T-helper 1 cell treated with Interleukin-12 subunit alpha and Interleukin-12 subunit beta and Interleukin-4 antibody, amounts not matched to agents 30 ng/mL and 1 ng/mL, for 36 hours (primary cell): ENCODE measurements around the gene WLS. TPM values are rescaled to one million over a fixed set of nuclear protein-coding genes. Genes with fewer than 3 reads are reported as not detected.

Source experiments
- intact Hi-C: fragments of 100-400 bp; cut with micrococcal nuclease; formaldehyde crosslinking; loops from one replicate; pipeline ENCODE4 v1.15.1; 2024
- total RNA-seq: library from RNA; stranded (reverse); gene quantifications from 2 replicates; pipeline ENCODE4 v1.2.3, GENCODE V29; 2022

The WLS gene
- total RNA-seq, 1 donor from 2014 or later, result not detected

DNA sequence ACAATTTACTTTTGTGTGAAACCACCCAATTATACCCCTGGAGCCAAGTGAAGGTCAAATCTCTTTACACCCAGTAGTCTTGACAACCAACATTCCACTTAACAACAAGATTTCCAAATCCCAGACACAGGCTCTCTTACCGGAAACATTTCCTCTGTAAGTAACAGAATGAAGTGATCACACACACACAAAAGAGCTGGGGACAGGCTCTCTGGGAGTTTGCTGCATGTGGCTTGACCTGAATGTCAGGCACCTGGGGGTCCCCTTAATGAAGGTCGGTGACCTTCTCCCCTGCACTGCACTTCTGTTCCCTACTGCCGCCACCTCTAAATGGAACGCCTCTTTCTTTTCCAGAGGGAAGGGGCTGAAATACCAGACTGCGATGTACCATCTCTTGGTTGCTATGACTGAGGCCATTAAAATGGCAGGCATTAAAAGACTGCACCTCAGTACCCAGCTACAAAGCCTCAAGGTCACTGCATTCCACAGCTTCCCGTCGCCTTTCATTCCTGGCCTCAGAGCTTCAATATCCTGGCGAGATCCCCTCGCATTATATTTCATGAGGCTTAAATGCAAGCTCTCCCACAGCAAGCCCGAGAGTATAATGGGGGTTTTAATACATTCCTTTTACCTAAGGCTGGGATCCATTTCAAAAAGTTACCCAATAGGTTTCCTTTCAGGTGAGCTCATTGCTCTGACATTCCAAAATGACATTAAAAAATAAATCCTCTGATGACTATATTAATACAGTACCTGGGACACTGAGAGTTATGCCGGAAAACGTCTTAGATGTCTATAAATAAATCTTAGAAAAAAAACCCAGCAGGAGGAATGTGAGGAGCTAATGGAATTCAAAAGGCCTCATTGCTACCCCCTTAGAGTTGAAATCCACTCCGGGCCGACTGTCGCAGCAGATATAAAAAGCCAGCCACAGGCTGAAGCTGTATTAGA lies 91.0 kb downstream of the WLS start:
- intact Hi-C loops, result no loop called here

DNA sequence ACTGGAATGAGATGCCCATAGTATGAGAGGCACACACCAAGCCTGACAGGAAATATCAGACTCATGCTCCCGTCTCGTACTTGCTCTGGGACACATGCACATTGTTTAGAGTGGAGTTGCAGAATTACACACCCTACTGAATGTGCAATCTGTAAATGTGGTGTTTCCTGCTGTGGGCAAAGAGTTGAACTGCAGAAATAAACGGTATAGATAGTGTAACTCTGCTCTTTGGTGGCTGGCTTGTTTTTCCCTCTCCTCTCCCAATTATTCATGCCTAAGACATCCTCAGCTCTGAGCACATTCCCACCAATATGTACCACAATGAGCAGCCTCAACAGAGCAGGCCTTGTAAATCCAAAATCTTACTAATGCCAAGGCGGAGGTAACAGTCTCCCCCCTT lies 91.8 kb downstream of the WLS start:
- intact Hi-C loops, result no loop called here

DNA sequence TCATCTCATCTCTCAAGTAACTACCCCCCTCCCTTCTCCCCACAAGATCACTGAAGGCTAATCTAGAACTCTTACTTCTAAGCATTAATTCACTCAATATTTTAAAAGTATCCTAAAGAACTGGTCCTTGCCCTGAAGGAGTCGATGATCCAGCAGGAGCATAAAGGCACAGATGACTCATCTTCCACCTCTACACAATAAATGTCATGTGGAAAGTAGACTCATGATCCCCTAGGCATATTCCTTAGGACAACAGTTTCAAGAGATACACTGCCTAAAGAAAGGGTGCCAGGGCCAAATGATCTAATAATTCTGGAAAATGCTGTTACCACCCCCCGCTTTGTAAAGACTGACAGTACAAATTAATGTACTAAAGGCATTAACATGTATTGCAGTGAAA lies 96.1 kb downstream of the WLS start:
- intact Hi-C loops, result no loop called here

- intact Hi-C loops, result no loop called here
These were observed 99.7 kb downstream of the WLS start for GRCh38 chr1:68132426-68133130.

- intact Hi-C loops, result no loop called here
These were observed 101.1 kb downstream of the WLS start for GRCh38 chr1:68131261-68131660.

DNA sequence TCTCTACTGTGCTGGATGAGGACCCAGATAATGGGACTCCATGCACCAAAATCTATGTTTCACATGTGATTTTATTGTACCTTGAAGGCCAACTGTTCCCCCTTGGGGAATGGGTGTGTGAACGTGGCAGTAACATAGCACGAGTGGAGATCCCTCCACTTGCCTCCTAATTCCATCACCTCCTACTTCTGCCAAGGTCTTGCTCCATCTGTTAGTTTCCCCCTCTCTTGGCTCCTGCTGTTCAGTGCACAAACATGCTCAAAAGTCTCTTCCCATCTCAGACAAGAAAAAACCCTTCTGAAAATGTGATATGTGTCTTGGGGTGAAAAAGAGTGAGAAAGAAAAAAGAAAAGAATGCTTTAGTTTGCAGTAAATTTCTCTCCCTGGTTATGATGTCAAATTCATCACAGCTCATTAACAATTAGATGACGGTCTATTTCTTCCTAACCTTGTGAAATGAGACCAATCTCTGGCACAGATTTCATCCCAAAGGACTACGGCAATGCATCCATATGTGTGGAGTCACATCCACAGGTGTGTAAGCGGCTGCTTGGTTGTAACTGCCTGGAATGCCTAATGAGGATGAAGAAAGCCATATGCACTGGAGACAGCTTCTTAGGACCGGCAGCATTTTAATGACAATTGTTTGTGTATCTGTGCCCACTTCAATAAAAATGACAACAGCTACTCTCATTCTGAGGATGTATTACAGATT lies 102.6 kb downstream of the WLS start:
- intact Hi-C loops, result no loop called here

DNA sequence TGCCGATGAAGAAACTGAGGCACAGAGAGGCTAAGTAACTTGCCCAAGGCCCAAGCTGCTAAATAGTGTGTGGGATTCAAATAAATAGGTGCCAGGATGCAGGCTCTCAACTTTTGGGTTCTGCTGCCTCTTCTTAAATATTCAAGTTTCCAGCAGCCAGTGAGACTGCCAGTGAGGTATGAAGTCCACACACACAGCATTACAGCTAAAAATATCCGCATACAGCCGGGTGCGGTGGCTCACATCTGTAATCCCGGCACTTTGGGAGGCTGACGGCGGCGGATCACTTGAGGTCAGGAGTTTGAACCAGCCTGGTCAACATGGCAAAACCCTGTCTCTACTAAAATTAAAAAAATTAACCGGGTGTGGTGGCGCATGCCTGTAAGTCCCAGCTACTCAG lies 103.5 kb downstream of the WLS start:
- intact Hi-C loops, result no loop called here

- intact Hi-C loops, result no loop called here
These were observed 104.2 kb downstream of the WLS start for GRCh38 chr1:68128157-68128556.

DNA sequence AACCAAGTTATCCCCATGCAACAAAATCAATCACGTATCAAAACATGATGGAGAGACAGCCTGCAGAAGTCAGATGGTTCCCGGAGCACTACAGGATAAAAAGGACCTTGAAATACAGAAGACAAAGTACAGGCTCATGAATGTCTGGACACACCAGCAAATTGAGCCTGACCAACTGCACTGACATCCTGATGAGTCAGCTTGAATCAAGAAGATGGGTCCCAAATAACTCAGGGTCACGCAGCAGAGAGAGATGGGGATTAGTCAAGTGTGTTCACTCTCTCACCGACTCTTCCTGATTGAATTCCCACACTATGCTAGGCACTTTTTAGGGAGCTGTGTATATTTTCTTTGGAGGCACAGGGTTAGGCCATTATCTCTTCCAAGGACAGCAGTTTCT lies 110.8 kb downstream of the WLS start:
- intact Hi-C loops, result no loop called here

DNA sequence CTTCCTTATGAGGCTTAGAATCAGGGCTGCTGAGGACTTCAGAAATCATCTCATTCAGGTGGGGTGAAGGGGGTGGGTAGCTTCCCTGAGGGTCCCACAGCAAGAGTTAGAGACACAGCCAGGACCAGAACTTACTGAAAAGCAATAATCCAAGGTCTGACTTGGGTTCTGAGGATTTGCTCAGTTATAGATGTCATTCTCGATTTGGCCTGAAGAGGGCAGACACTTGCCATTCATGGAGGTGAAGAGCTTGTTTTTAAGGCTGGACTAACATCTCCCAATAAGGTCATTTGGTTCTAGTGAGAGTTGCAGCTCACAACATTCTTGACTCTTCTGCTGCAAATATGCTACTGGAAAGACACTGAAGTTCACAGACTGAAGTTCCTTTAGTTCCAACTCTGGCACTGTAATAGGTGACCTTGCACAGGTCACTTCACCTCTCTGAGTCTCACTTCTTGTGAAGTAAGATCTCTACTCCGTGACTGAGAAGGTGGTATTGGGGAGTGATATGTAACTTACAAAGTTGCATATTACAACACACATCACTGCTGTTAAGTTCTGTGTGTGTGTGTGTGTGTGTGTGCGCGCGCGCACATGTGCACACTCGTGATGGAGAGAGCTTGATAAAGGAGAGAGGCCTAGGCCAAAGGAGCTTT lies 112.1 kb downstream of the WLS start:
- intact Hi-C loops, result loop anchor here (1.0 kb wide), 4 partner anchors 222 to 1617 kb away; no protein-coding TSS in a partner anchor

GRCh38 chr1:68119445-68119844 lies 112.9 kb downstream of the WLS start:
- intact Hi-C loops, result no loop called here

DNA sequence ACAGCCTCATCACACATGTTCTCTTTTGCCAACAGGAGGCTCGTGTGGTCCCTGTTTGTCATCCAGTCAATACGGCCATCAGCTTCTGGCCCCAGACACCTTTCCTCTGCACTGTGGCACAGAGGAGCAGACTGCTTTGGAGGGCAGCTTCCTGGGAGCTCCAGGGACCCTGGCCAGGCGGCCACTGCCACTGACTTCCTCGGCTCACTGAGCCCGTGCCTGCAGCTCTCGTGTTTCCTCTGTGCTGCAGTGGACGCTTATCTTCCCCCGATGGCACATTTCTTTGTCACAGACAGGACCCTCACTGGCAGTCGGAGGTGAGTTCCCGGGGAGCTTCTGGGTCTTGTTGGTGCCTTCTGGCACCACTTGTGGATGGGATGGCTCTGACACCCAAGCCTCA lies 114.9 kb downstream of the WLS start:
- intact Hi-C loops, result loop anchor here (2.0 kb wide), 1 partner anchor 351 kb away; no protein-coding TSS in a partner anchor

GRCh38 chr1:68116643-68117235 lies 115.6 kb downstream of the WLS start:
- intact Hi-C loops, result loop anchor here (1.0 to 2.0 kb wide), 4 partner anchors 230 to 1621 kb away; no protein-coding TSS in a partner anchor

- intact Hi-C loops, result no loop called here
These were observed 117.0 kb downstream of the WLS start for GRCh38 chr1:68115308-68115707.

DNA sequence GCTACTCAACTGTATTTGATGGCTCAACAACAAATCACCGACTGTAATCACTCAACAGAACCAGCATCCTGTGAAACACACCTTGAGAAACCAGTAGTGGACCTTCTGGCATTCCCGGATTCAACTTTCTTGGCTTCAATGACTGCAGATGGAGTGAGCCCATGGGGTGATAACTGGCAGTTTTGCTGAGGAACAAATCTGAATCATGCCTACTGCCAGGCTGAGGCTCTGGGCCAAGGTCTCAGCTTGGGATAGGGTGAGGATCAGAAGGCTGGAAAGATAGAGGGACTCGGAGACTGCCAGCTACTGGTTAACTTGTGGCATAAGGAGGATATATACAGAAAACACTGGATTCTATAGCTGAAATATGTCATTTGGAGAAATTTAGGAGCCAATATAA lies 118.4 kb downstream of the WLS start:
- intact Hi-C loops, result no loop called here

DNA sequence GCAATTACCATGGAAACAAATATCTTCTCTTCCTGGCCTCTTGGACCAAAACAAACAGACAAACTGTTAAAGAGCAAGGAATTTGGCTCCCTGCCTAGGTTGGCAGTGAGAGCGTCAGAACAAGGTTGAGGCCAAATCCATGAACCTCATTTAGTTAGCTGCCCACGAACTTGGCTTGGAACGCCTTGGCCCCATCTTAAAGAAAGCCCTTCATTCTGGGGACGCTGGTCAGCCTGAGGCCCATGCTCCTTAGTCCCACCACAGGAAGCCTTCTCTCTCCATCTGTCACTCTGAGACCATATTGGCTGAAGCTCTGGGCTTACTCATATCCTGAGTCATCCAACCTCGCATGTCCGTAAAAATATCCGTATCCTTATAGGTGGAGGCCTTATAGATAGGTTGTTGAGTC lies 119.5 kb downstream of the WLS start:
- intact Hi-C loops, result no loop called here

DNA sequence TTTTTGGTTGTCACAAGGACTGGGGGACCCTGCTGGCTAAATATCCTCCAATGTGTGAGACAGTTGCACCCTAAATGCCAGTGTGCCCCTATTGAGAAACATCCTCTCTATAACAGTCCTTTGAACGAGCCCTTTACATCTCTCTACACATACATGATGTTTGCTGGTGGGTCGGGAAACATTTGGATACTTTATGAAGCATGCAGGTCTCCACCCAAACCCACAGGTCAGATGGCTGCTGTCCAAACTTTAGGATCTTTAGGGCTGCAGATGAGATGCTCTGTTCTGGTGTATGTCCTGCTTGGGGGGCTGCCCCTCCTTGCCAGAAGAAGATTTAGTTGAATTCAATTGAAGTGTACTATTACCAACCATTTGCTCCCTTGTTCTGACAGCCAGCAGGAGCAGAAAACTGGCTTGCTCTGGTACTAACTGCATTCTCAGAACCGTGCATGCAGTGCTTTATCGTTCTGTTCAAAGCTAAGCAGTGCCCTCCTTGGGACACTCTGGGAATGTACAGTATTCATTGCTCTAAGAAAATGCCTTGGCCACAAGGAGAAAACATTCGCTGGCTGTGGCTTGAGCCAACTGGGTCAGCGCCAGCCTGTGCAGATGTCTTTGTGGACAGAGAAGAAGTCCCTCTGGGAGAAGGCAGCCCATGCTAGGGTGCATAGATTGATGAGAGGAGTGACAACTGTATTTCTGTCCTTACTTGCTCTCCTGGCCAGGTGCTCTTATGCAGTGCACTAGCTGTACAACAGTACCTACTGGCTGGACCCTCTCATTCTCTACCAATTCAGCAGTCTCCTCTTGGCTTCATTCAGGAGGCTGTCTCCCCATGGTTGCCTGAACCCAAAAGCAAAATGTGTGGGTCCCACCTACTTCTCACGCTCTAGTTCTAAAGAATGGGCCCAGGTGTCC lies 120.5 kb downstream of the WLS start:
- intact Hi-C loops, result no loop called here

DNA sequence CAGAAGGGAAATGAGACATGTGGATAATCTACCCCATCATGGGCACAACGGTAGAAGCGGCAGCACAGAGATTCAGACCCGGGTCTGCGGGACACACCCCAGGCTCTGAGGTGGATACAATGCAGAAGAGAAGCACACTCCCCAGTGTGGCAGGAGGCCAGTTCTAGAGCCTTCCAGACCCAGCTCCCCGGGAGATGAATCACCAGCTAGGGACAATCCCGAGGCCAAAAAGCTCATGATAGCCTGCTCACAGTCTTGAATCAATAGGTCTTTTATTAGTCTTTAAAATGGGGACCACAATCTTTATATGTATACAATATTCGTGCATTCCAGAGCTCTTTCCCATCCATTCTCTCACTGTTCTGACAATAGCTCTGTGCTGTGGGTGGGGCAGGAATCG lies 124.6 kb downstream of the WLS start:
- intact Hi-C loops, result no loop called here

- intact Hi-C loops, result no loop called here
These were observed 128.3 kb downstream of the WLS start for GRCh38 chr1:68103884-68104554.
